K562 (cell line): ENCODE data around the gene BIN1. TPM values are rescaled to one million over a fixed set of nuclear protein-coding genes. Genes with fewer than 3 reads are reported as not detected.

Experiments
- ATAC-seq: fragments of 200-7000 bp; cut with Tn5 transposase; 3 replicates; pipeline ENCODE4 v1.9.1; 2020; ENCODE audit warnings: moderate library complexity
- BruUV-seq: library from RNA; stranded (reverse); fragments of 400-500 nt; replicated peaks from 2 replicates; lab custom pipeline; 2021; lab: Mats Ljungman, UMichigan
- CTCF ChIA-PET: fragments of 300-600 bp; formaldehyde crosslinking; extraction: SDS; loops from one replicate; lab custom pipeline; 2021; ENCODE audit warnings: low intra/inter-chr PET ratio; lab: Yijun Ruan, JAX
- POLR2A ChIA-PET: fragments of 300-600, 350-650 bp; sonication (Branson Sonifier 250); formaldehyde crosslinking; extraction: SDS; loops from one replicate; lab custom pipeline; 2021; ENCODE audit warnings: antibody characterized with exemption, inconsistent platforms; lab: Yijun Ruan, JAX
- DNase-seq, 4 experiments: peaks; one replicate each; pipeline versions ENCODE4 v3.0.0 to v3.0.0-alpha.2; 2011 to 2018; ENCODE audit warnings: low spot score in 3 of 4, mixed read lengths in 3 of 4; ENCODE audit errors: extremely low read depth in 1 of 4
- FAIRE-seq: peaks from 2 replicates; lab custom pipeline; 2011; peaks lifted over from hg19 to GRCh38; lab: Jason Lieb, UNC
- H2AFZ ChIP-seq: 2 replicates; pipeline ENCODE4 v1.6.0; 2011; ENCODE audit warnings: low read depth, low read length, control low read depth, inconsistent platforms
- H3K27ac ChIP-seq: fragments of 200-600 bp; 3 replicates; pipeline ENCODE4 v1.8.0; 2011; ENCODE audit warnings: low read depth, mild to moderate bottlenecking, control low read depth, inconsistent platforms, low read length, moderate library complexity, mixed read lengths; ENCODE audit errors: extremely low read depth
- H3K27me3 ChIP-seq, 2 experiments: fragments of 300-600 bp in 1 of 2; 2 replicates in 1 of 2; 3 replicates in 1 of 2; pipeline versions ENCODE4 v1.6.0 to v1.8.0; 2011; ENCODE audit warnings: inconsistent platforms in 2 of 2, low read length in 2 of 2, mild to moderate bottlenecking in 1 of 2, mixed read lengths in 1 of 2, moderate library complexity in 1 of 2; ENCODE audit not compliant: control insufficient read depth in 2 of 2, insufficient read depth in 2 of 2
- H3K36me3 ChIP-seq: fragments of 300-600 bp; 3 replicates; pipeline ENCODE4 v1.8.0; 2011; ENCODE audit warnings: mild to moderate bottlenecking, low read length, inconsistent platforms; ENCODE audit not compliant: control insufficient read depth, insufficient read depth
- H3K4me1 ChIP-seq, 2 experiments: fragments of 200-600 bp in 1 of 2; replicated peaks in 1 of 2; 2 replicates in 1 of 2; 3 replicates in 1 of 2; pipeline versions ENCODE4 v1.5.1 to v1.8.0; 2011; ENCODE audit warnings: inconsistent platforms in 2 of 2, low read length in 2 of 2, mild to moderate bottlenecking in 1 of 2, mixed read lengths in 1 of 2, moderate library complexity in 1 of 2; ENCODE audit not compliant: control insufficient read depth in 2 of 2, insufficient read depth in 2 of 2
- H3K4me2 ChIP-seq: 2 replicates; pipeline ENCODE4 v1.6.1; 2011; ENCODE audit warnings: low read length, control low read depth, inconsistent platforms, mixed read lengths; ENCODE audit not compliant: insufficient read depth
- H3K4me3 ChIP-seq: fragments of 200-600 bp; sonication (generic), shearing (Covaris generic); 2 replicates; pipeline ENCODE4 v1.5.1; 2016; ENCODE audit warnings: control low read depth, inconsistent platforms
- H3K79me2 ChIP-seq: fragments of 200-600 bp; 3 replicates; pipeline ENCODE4 v1.8.0; 2011; ENCODE audit warnings: low read length, inconsistent platforms; ENCODE audit not compliant: control insufficient read depth, insufficient read depth
- H3K9ac ChIP-seq, 2 experiments: 2 replicates each; pipeline versions ENCODE4 v1.6.0 to v1.6.1; 2011; ENCODE audit warnings: low read depth in 2 of 2, low read length in 2 of 2, control low read depth in 1 of 2, inconsistent platforms in 1 of 2, mild to moderate bottlenecking in 1 of 2, mixed read lengths in 1 of 2; ENCODE audit not compliant: insufficient read depth in 1 of 2
- H3K9me1 ChIP-seq: one replicate; pipeline ENCODE4 v1.6.0; 2011; ENCODE audit warnings: inconsistent platforms, mild to moderate bottlenecking, low read length, moderate library complexity; ENCODE audit not compliant: control insufficient read depth, insufficient read depth
- H3K9me3 ChIP-seq: replicated peaks from 2 replicates; pipeline ENCODE4 v1.5.1; 2011; ENCODE audit warnings: low read depth, low read length, inconsistent platforms; ENCODE audit not compliant: control insufficient read depth, insufficient read depth
- H4K20me1 ChIP-seq: replicated peaks from 2 replicates; pipeline ENCODE4 v1.6.1; 2011; ENCODE audit warnings: low read length, inconsistent platforms, mixed read lengths; ENCODE audit not compliant: control insufficient read depth, insufficient read depth
- CAMTA2 ChIP-seq: fragments of 250-450 bp; sonication (Bioruptor Pico); conservative IDR thresholded peaks from 2 replicates; pipeline ENCODE4 v1.5.1; 2022
- E2F5 ChIP-seq: sonication (generic); formaldehyde crosslinking; IDR thresholded peaks from 2 replicates; pipeline ENCODE4 v1.8.0; 2022; ENCODE audit warnings: mild to moderate bottlenecking, missing genetic modification reagents
- HNRNPK ChIP-seq: fragments of 200-400 bp; formaldehyde crosslinking; IDR thresholded peaks from one replicate; pipeline ENCODE4 v1.6.1; 2018; ENCODE audit warnings: mild to moderate bottlenecking, low read depth, low read length; ENCODE audit not compliant: poor library complexity, severe bottlenecking
- KLF1 ChIP-seq: fragments of 450-650 bp; IDR thresholded peaks from 2 replicates; pipeline ENCODE4 v1.6.1; 2016; ENCODE audit warnings: missing genetic modification characterization, missing compliant biosample characterization
- MITF ChIP-seq: IDR thresholded peaks from 2 replicates; pipeline ENCODE4 v1.6.1; 2014; ENCODE audit warnings: antibody characterized with exemption
- NONO ChIP-seq, 2 experiments: fragments of 200-400 bp in 1 of 2; fragments of 450-650 bp in 1 of 2; formaldehyde crosslinking in 1 of 2; IDR thresholded peaks; 2 replicates each; pipeline ENCODE4 v1.6.1; 2017; ENCODE audit warnings: low read depth in 2 of 2, mild to moderate bottlenecking in 2 of 2, moderate library complexity in 2 of 2, low read length in 1 of 2
- PHTF2 ChIP-seq: fragments of 250-450 bp; sonication (Bioruptor Pico); IDR thresholded peaks from 2 replicates; pipeline ENCODE4 v1.5.0; 2021; ENCODE audit warnings: mild to moderate bottlenecking
- RCOR1 ChIP-seq, 2 experiments: IDR thresholded peaks; 2 replicates each; pipeline ENCODE4 v1.6.1; 2012; ENCODE audit warnings: low read depth in 2 of 2, low read length in 2 of 2, borderline replicate concordance in 1 of 2, improper control_type of control experiment in 1 of 2
- SP1 ChIP-seq: sonication (generic); formaldehyde crosslinking; IDR thresholded peaks from 2 replicates; pipeline ENCODE4 v1.8.1; 2022; ENCODE audit warnings: mild to moderate bottlenecking, missing genetic modification reagents
- TCF7 ChIP-seq: sonication (generic); IDR thresholded peaks from 2 replicates; pipeline ENCODE4 v1.6.1; 2016; ENCODE audit warnings: antibody characterized with exemption, borderline replicate concordance
- TFAM ChIP-seq: fragments of 250-450 bp; sonication (Bioruptor Pico); conservative IDR thresholded peaks from 2 replicates; pipeline ENCODE4 v1.5.0; 2021; ENCODE audit warnings: mild to moderate bottlenecking, moderate library complexity
- XRCC5 ChIP-seq: fragments of 200-400 bp; formaldehyde crosslinking; IDR thresholded peaks from 2 replicates; pipeline ENCODE4 v1.6.1; 2017; ENCODE audit warnings: low read depth, mild to moderate bottlenecking, low read length
- ZBED1 ChIP-seq: IDR thresholded peaks from 2 replicates; pipeline ENCODE4 v1.6.1; 2014
- ZBTB7A ChIP-seq: IDR thresholded peaks from 2 replicates; pipeline ENCODE4 v1.6.1; 2011; ENCODE audit warnings: low read depth, mild to moderate bottlenecking, low read length, moderate library complexity, borderline replicate concordance; ENCODE audit not compliant: control insufficient read depth
- ZNF239 ChIP-seq: fragments of 250-450 bp; sonication (Bioruptor Pico); IDR thresholded peaks from 2 replicates; pipeline ENCODE4 v1.4.0; 2020; ENCODE audit warnings: mild to moderate bottlenecking
- ZNF695 ChIP-seq: fragments of 450-650 bp; formaldehyde crosslinking; IDR thresholded peaks from 2 replicates; pipeline ENCODE4 v1.4.0; 2020; ENCODE audit warnings: mild to moderate bottlenecking, moderate library complexity
- WGBS: fragments of 100-300 bp; shearing (Covaris generic); methylation state at CpG from one replicate; pipeline ENCODE4 v1.1.6; 2016; ENCODE audit warnings: low coverage, mixed read lengths; ENCODE audit not compliant: insufficient coverage; ENCODE audit errors: missing lambda C conversion rate; 5-methylcytosine and 5-hydroxymethylcytosine counted together
- in situ Hi-C: fragments of 300-500 bp; cut with MboI; formaldehyde crosslinking; loops from 4 replicates; pipeline ENCODE4 v1.15.0; 2018; ENCODE audit warnings: inconsistent platforms, mixed read lengths
- intact Hi-C: fragments of 100-400 bp; cut with micrococcal nuclease; formaldehyde crosslinking; loops from 2 replicates; pipeline ENCODE4 v1.14.2; 2022
- polyA plus RNA-seq, 8 experiments: library from polyadenylated mRNA; depleted of rRNA in 4 of 8; stranded (reverse) in 5 of 8; unstranded in 3 of 8; fragments of >200 nt; fragmentation: Nextera tagmentation in 2 of 8; fragmentation: Illumina TruSeq in 1 of 8; extraction: Ambion mirVana in 2 of 8; extraction: Trizol in 1 of 8; gene quantifications; 2 replicates each; pipeline versions ENCODE4 v1.2.1 to v1.2.3, GENCODE V29; 2011 to 2014; ENCODE audit warnings: inconsistent platforms in 1 of 8, missing spikeins in 1 of 8
- total RNA-seq, 7 experiments: library from RNA; depleted of rRNA in 6 of 7; stranded (reverse); fragments of >200 nt in 6 of 7; fragmentation: Illumina TruSeq in 2 of 7; extraction: Trizol in 2 of 7; gene quantifications; 2 replicates each; pipeline versions ENCODE4 v1.2.1 to v1.2.3, GENCODE V29; 2011 to 2021; ENCODE audit warnings: low replicate concordance in 1 of 7

BIN1 gene
- total and polyA plus RNA-seq, 9 of the 15 experiments (the other 6 are each of a cell fraction or from before 2014, with no cell fraction given): 0.04 to 2.8 (median 0.79) TPM; not detected in 1

GRCh38 chr2:127124426-127124825, 17.5 kb upstream of the BIN1 start:
- FAIRE-seq: no peak
- no peak for DNase-seq
- CTCF ChIA-PET: no interaction called here
- no peaks in the 10 kb centered on the region for H3K79me2 ChIP-seq
- H3K9me1 ChIP-seq: no peaks in the 10 kb centered on the region
- no peak for ATAC-seq
- TF ChIP-seq ZBTB7A (no peak), PHTF2 (CRISPR knock-in tag) (no peak), ZNF695 (no peak), XRCC5 (no peak), RCOR1 (IDR thresholded peaks at IDR 0.05; ENCODE audit: borderline replicate concordance in 1 of 2, low read depth in 2 of 2, low read length in 2 of 2) (no peak), E2F5 (no peak), NONO (IDR thresholded peaks at IDR 0.05; ENCODE audit: low read depth in 2 of 2, low read length in 1 of 2) (no peak), ZBED1 (no peak), MITF (no peak), TCF7 (no peak), ZNF239 (CRISPR knock-in tag) (no peak), KLF1 (tag) (no peak), SP1 (CRISPR knock-in tag) (no peak), HNRNPK (no peak), TFAM (CRISPR knock-in tag) (no peak), CAMTA2 (CRISPR knock-in tag) (no peak)
- TF ChIP-seq, all 486 proteins: peak for 0
- Histone ChIP-seq H3K4me2 (no peak overlapping the region), H3K36me3 (no peaks in the 10 kb centered on the region), H2AFZ (no peak overlapping the region), H3K4me1 (no peaks in the 10 kb centered on the region), H3K9ac (no peak overlapping the region), H3K27ac (no peak overlapping the region), H3K4me3 (no peak overlapping the region), H4K20me1 (no peaks in the 10 kb centered on the region; the same call in 1 of the 2 replicates), H3K9me3 (no peaks in the 10 kb centered on the region), H3K27me3 (peaks cover 6 to 28% of the 10 kb centered on the region in 2 experiments)
- POLR2A ChIA-PET: no interaction called here
- intact Hi-C loops: no loop called here
- in situ Hi-C loops: no loop called here
- WGBS: 2% methylated on average over 8 of the region's 8 CpGs
- BruUV-seq: no TSS peak
